ENCODE results near the gene FCRLA.
"Not testable (repeated sequence)": the region's sequence is repeated elsewhere in the genome, so short reads cannot be mapped to it uniquely, and the experiment has no call there.

FCRLA gene

GRCh38 chr1:161688946-161689345, 18.1 kb upstream of the FCRLA start:
- H3K4me3 ChIP-seq (ENCODE audit: low read length) = no peak overlapping the region
- H3K9ac ChIP-seq (ENCODE audit: low read length) = no peak overlapping the region
- TF ChIP-seq EZH2 (optimal IDR thresholded peaks at IDR 0.05; ENCODE audit: low read depth, low read length) (no peak), EZH2phosphoT487 (IDR thresholded peaks at IDR 0.05; ENCODE audit: low read length) (no peak)
- no peak overlapping the region for H3K27ac ChIP-seq (ENCODE audit: low read length)
- DNase-seq = no peak
- H2AFZ ChIP-seq (ENCODE audit: low read length) = no peak overlapping the region
- no peaks in the 10 kb centered on the region for H3K4me1 ChIP-seq (ENCODE audit: low read length)
- H3K36me3 ChIP-seq (replicated peaks; ENCODE audit: insufficient read depth, low read length) = no peaks in the 10 kb centered on the region
- H3F3A ChIP-seq (ENCODE audit: insufficient read depth, low read length) = no peaks in the 10 kb centered on the region
- no peaks in the 10 kb centered on the region for H4K20me1 ChIP-seq (ENCODE audit: insufficient read depth, low read length)
- H3K4me2 ChIP-seq (ENCODE audit: low read depth, low read length) = no peak overlapping the region
- no peaks in the 10 kb centered on the region for H3K9me3 ChIP-seq (replicated peaks; ENCODE audit: insufficient read depth, low read length)
- no peaks in the 10 kb centered on the region for H3K79me2 ChIP-seq (ENCODE audit: low read length)
- H3K9me2 ChIP-seq (replicated peaks; ENCODE audit: insufficient read depth, low read length) = no peaks in the 10 kb centered on the region
- no peaks in the 10 kb centered on the region for H3K27me3 ChIP-seq (replicated peaks; ENCODE audit: insufficient read depth, low read length)

- Histone ChIP-seq H3K9me2 (replicated peaks; ENCODE audit: insufficient read depth, low read length) (no peaks in the 10 kb centered on the region), H3K4me2 (ENCODE audit: low read depth, low read length) (no peak overlapping the region), H3K9ac (ENCODE audit: low read length) (no peak overlapping the region), H3K9me3 (replicated peaks; ENCODE audit: insufficient read depth, low read length) (no peaks in the 10 kb centered on the region), H3K27me3 (replicated peaks; ENCODE audit: insufficient read depth, low read length) (no peaks in the 10 kb centered on the region), H4K20me1 (ENCODE audit: insufficient read depth, low read length) (no peaks in the 10 kb centered on the region), H3K36me3 (replicated peaks; ENCODE audit: insufficient read depth, low read length) (no peaks in the 10 kb centered on the region), H3F3A (ENCODE audit: insufficient read depth, low read length) (no peaks in the 10 kb centered on the region), H3K4me1 (ENCODE audit: low read length) (no peaks in the 10 kb centered on the region), H3K27ac (ENCODE audit: low read length) (no peak overlapping the region), H3K4me3 (ENCODE audit: low read length) (no peak overlapping the region), H2AFZ (ENCODE audit: low read length) (no peak overlapping the region), H3K79me2 (ENCODE audit: low read length) (no peaks in the 10 kb centered on the region)
- peak; percentile 4 for DNase-seq
- TF ChIP-seq CTCF (IDR thresholded peaks at IDR 0.05; ENCODE audit: low read length) (no peak), EZH2 (optimal IDR thresholded peaks at IDR 0.05; ENCODE audit: low read depth, low read length) (no peak), EZH2phosphoT487 (IDR thresholded peaks at IDR 0.05; ENCODE audit: low read length) (no peak)
Measured at GRCh38 chr1:161691846-161692245, 15.2 kb upstream of the FCRLA start.

- H2AFZ ChIP-seq (ENCODE audit: low read length) = not testable (repeated sequence)
Measured at GRCh38 chr1:161693020-161693712, 13.9 kb upstream of the FCRLA start.

GRCh38 chr1:161698302-161698701, 8.7 kb upstream of the FCRLA start:
- H4K20me1 ChIP-seq (ENCODE audit: insufficient read depth, low read length); H3K27ac ChIP-seq (ENCODE audit: low read length); H3K9me3 ChIP-seq (replicated peaks; ENCODE audit: insufficient read depth, low read length); H3F3A ChIP-seq (ENCODE audit: insufficient read depth, low read length); H3K4me3 ChIP-seq (ENCODE audit: low read length); H3K27me3 ChIP-seq (replicated peaks; ENCODE audit: insufficient read depth, low read length); H2AFZ ChIP-seq (ENCODE audit: low read length); H3K9me2 ChIP-seq (replicated peaks; ENCODE audit: insufficient read depth, low read length); H3K79me2 ChIP-seq (ENCODE audit: low read length); H3K9ac ChIP-seq (ENCODE audit: low read length); H3K4me2 ChIP-seq (ENCODE audit: low read depth, low read length); H3K36me3 ChIP-seq (replicated peaks; ENCODE audit: insufficient read depth, low read length); H3K4me1 ChIP-seq (ENCODE audit: low read length); DNase-seq: not testable (repeated sequence)

More at GRCh38 chr1:161693020-161693712, 13.9 kb upstream of the FCRLA start:
- peak; percentile 2 for DNase-seq
- not testable (repeated sequence) for H3K9me2 ChIP-seq (replicated peaks; ENCODE audit: insufficient read depth, low read length); H3K79me2 ChIP-seq (ENCODE audit: low read length); H3K9ac ChIP-seq (ENCODE audit: low read length); H3K36me3 ChIP-seq (replicated peaks; ENCODE audit: insufficient read depth, low read length); H3K4me1 ChIP-seq (ENCODE audit: low read length); H3F3A ChIP-seq (ENCODE audit: insufficient read depth, low read length); H3K4me2 ChIP-seq (ENCODE audit: low read depth, low read length); H4K20me1 ChIP-seq (ENCODE audit: insufficient read depth, low read length); H3K9me3 ChIP-seq (replicated peaks; ENCODE audit: insufficient read depth, low read length); H3K4me3 ChIP-seq (ENCODE audit: low read length); H3K27ac ChIP-seq (ENCODE audit: low read length); H3K27me3 ChIP-seq (replicated peaks; ENCODE audit: insufficient read depth, low read length)

- Histone ChIP-seq H3K9me2 (replicated peaks; ENCODE audit: insufficient read depth, low read length) (no peaks in the 10 kb centered on the region), H4K20me1 (ENCODE audit: insufficient read depth, low read length) (no peaks in the 10 kb centered on the region), H3K79me2 (ENCODE audit: low read length) (no peaks in the 10 kb centered on the region), H3K9ac (ENCODE audit: low read length) (no peak overlapping the region), H3K4me3 (ENCODE audit: low read length) (no peak overlapping the region), H3K4me1 (ENCODE audit: low read length) (peaks cover 13% of the 10 kb centered on the region), H3K27me3 (replicated peaks; ENCODE audit: insufficient read depth, low read length) (no peaks in the 10 kb centered on the region), H3K9me3 (replicated peaks; ENCODE audit: insufficient read depth, low read length) (no peaks in the 10 kb centered on the region), H3F3A (ENCODE audit: insufficient read depth, low read length) (peaks cover 8% of the 10 kb centered on the region; the same call in 1 of the 2 replicates), H3K4me2 (ENCODE audit: low read depth, low read length) (no peak overlapping the region), H3K36me3 (replicated peaks; ENCODE audit: insufficient read depth, low read length) (no peaks in the 10 kb centered on the region), H2AFZ (ENCODE audit: low read length) (no peak overlapping the region), H3K27ac (ENCODE audit: low read length) (no peak overlapping the region)
- DNase-seq = no peak
- TF ChIP-seq EZH2phosphoT487 (IDR thresholded peaks at IDR 0.05; ENCODE audit: low read length) = no peak
- no peak for TF ChIP-seq EZH2 (optimal IDR thresholded peaks at IDR 0.05; ENCODE audit: low read depth, low read length)
- no peak for TF ChIP-seq CTCF (IDR thresholded peaks at IDR 0.05; ENCODE audit: low read length)
Measured at GRCh38 chr1:161702250-161702649, 4.8 kb upstream of the FCRLA start.
